ENCODE data around the gene GPHN.

DNA sequence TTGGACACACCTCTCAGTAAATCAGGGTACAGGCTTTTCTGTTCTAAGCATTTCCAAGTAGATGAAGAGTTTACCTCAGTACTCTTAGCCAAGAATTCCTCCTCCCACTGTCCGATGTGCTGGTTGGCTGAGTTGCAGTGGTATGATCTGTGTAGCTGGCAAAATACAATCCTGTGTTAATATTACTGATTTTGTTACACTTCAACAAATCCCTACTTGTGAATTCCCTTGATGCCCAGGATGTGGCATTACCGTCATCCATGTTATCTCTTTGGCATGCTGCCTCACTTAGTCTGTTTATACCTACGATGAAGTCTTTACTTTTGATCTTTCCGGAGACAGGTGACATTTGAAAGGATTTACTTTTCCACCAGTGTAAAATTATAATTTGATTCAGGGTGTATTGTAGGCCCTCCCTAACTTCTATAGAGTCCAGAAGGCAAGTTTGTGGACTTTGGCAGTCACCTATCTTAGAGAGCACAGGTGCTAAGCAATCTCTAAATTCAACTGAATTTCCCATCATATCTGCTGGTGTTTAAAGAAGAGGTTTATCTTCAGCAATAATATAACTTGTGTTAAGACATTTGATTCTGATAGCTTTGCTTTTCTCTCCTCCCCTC, 11.6 kb upstream of the GPHN start:
- TF ChIP-seq FOXP2 (optimal IDR thresholded peaks at IDR 0.05; ENCODE audit: borderline replicate concordance, extremely low read depth, extremely low read length, insufficient read depth) (no peak), POLR2AphosphoS5 (IDR thresholded peaks at IDR 0.05; ENCODE audit: low read depth, low read length) (no peak), TAF1 (IDR thresholded peaks at IDR 0.05; ENCODE audit: borderline replicate concordance, insufficient read depth, low read length) (no peak)
- TF ChIP-seq, protein P1, sequence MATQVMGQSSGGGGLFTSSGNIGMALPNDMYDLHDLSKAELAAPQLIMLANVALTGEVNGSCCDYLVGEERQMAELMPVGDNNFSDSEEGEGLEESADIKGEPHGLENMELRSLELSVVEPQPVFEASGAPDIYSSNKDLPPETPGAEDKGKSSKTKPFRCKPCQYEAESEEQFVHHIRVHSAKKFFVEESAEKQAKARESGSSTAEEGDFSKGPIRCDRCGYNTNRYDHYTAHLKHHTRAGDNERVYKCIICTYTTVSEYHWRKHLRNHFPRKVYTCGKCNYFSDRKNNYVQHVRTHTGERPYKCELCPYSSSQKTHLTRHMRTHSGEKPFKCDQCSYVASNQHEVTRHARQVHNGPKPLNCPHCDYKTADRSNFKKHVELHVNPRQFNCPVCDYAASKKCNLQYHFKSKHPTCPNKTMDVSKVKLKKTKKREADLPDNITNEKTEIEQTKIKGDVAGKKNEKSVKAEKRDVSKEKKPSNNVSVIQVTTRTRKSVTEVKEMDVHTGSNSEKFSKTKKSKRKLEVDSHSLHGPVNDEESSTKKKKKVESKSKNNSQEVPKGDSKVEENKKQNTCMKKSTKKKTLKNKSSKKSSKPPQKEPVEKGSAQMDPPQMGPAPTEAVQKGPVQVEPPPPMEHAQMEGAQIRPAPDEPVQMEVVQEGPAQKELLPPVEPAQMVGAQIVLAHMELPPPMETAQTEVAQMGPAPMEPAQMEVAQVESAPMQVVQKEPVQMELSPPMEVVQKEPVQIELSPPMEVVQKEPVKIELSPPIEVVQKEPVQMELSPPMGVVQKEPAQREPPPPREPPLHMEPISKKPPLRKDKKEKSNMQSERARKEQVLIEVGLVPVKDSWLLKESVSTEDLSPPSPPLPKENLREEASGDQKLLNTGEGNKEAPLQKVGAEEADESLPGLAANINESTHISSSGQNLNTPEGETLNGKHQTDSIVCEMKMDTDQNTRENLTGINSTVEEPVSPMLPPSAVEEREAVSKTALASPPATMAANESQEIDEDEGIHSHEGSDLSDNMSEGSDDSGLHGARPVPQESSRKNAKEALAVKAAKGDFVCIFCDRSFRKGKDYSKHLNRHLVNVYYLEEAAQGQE (IDR thresholded peaks at IDR 0.05; ENCODE audit: insufficient read depth in 1 of 2, low read depth in 2 of 2, low read length in 2 of 2) = no peak

All from PFSK-1 (cell line).